Heart left ventricle (tissue), 16 donors: ENCODE measurements around the gene C14orf119. TPM values are rescaled to one million over a fixed set of nuclear protein-coding genes. Genes with fewer than 3 reads are reported as not detected.
"Not testable (repeated sequence)": the region's sequence is repeated elsewhere in the genome, so short reads cannot be mapped to it uniquely, and the experiment has no call there.

Source experiments
- ATAC-seq, 4 donors: fragments of 200-7000 bp; cut with Tn5 transposase; one replicate each; pipeline ENCODE4 v1.9.1; 2020 to 2022; ENCODE audit warnings: moderate library complexity in 4 of 4, mild to moderate bottlenecking in 3 of 4, moderate number of reproducible peaks in 1 of 4
- DNase-seq, 5 donors: peaks; one replicate each; pipeline ENCODE4 v3.0.0-alpha.2; 2020
- H3K27ac ChIP-seq, 12 donors: fragments of 200-600 bp; sonication (generic) in 4 of 12; one replicate each; pipeline versions ENCODE4 v1.5.0 to v1.8.0; 2016 to 2022; ENCODE audit warnings: mild to moderate bottlenecking in 2 of 12
- H3K27me3 ChIP-seq, 9 donors: fragments of 200-600 bp; sonication (generic) in 2 of 9; one replicate each; pipeline versions ENCODE4 v1.5.1 to v1.8.0; 2016 to 2022; ENCODE audit warnings: mild to moderate bottlenecking in 3 of 9
- H3K36me3 ChIP-seq, 9 donors: fragments of 200-600 bp; sonication (generic) in 2 of 9; one replicate each; pipeline versions ENCODE4 v1.5.0 to v1.8.0; 2018 to 2022; ENCODE audit warnings: mild to moderate bottlenecking in 2 of 9
- H3K4me1 ChIP-seq, 12 donors: fragments of 200-600 bp; sonication (generic) in 4 of 12; one replicate each; pipeline versions ENCODE4 v1.5.0 to v1.8.0; 2016 to 2022; ENCODE audit warnings: mild to moderate bottlenecking in 3 of 12
- H3K4me3 ChIP-seq, 12 donors: fragments of 200-600 bp; sonication (generic) in 4 of 12; one replicate each; pipeline versions ENCODE4 v1.5.0 to v1.8.0; 2017 to 2022; ENCODE audit warnings: mild to moderate bottlenecking in 9 of 12, moderate library complexity in 4 of 12
- H3K9me3 ChIP-seq, 12 donors: fragments of 200-600 bp; sonication (generic) in 4 of 12; one replicate each; pipeline versions ENCODE4 v1.5.0 to v1.8.0; 2016 to 2022; ENCODE audit warnings: mild to moderate bottlenecking in 1 of 12
- CTCF ChIP-seq, 12 donors: fragments of 200-600 bp; sonication (generic) in 4 of 12; IDR thresholded peaks; one replicate each; pipeline versions ENCODE4 v1.5.0 to v1.8.0; 2018 to 2022; ENCODE audit warnings: antibody characterized with exemption in 12 of 12, mild to moderate bottlenecking in 5 of 12
- POLR2A ChIP-seq, 2 donors: fragments of 450-650 bp; IDR thresholded peaks; one replicate each; pipeline ENCODE4 v1.6.1; 2017; ENCODE audit warnings: antibody characterized with exemption in 2 of 2, mild to moderate bottlenecking in 2 of 2, moderate library complexity in 2 of 2
- WGBS, 4 donors: extraction: QIAGEN DNeasy Blood & Tissue Kit in 2 of 4; methylation state at CpG; one replicate each; pipeline versions ENCODE4 v1.1.5 to v1.1.7; 2013 to 2018; 5-methylcytosine and 5-hydroxymethylcytosine counted together
- intact Hi-C, 10 donors: fragments of 100-400 bp; cut with DNase I; formaldehyde crosslinking; loops; one replicate each; pipeline versions ENCODE4 v1.11.1 to v1.14.2; 2022
- polyA plus RNA-seq, 2 donors: library from polyadenylated mRNA; stranded (reverse); fragments of 200-250 nt; gene quantifications; one replicate each; pipeline ENCODE4 v1.2.3, GENCODE V29; 2013
- total RNA-seq, 9 donors: library from RNA; depleted of rRNA in 2 of 9; stranded (reverse); fragments of >200 nt in 2 of 9; fragmentation: NEBNext Ultra II Directional in 3 of 9; extraction: Animal tissue kit (Norgen Biotek cat#: 25700) in 3 of 9; gene quantifications; one replicate each; pipeline versions ENCODE4 v1.1.0 to v1.2.4, GENCODE V29; 2016 to 2023
- donor health status: ischemic (EF 13 %, LVEDD 7.1; RV severe dilation, severe dysfunction).
- donor health status: healthy with polysubstance abuse.
- donor health status: DM: no; HTN: yes; CAD: no.
- donor health status: DM: no; HTN: no; CAD: no.
- donor health status: ischemic (EF 25% LVEDD 6.9; RV normal size, moderate dysfunction).
- donor health status: ischemic (EF 25% LVEDD 5.7; RV mildly dilated, moderate dysfunction).
- donor health status: healthy.
- donor health status: DM: yes; HTN: yes; CAD: no.
- donor health status: ischemic (EF 35%, LVEDD 5.7; RV mildly dilated, moderate dysfunction).
- donor health status: nonischemic (EF 11% LVEDD 7.7; RV severe dilation, severe dysfunction).
- donor health status: DM: yes; HTN: yes; CAD: no.
- donor health status: PGD.
- donor health status: ischemic (EF 29% LVEDD 5.4; RV normal size, mild dysfunction).
- donor health status: nonischemic (EF 23%, LVEDD 6.1; RV moderate dilation, normal function).

Gene C14orf119
- total and polyA plus RNA-seq, 11 donors: 8.1 to 47.7 (median 29.6) TPM

DNA sequence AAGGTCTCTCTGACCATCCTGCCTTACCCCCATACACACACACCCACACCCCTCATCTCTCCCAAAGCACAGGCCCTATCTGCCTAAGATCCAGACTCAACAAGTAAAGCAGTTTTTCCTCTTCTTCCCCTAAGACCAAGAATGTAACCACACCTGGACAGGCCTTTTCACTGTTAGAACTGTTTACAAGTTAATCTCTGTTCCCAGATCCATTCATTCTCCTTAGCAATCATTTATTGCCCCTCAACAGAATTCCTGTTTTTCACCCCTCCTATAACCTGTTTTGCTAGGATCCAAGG is 11.4 kb downstream of the C14orf119 start:
- no peak for ATAC-seq
- Histone ChIP-seq H3K27me3 (peaks cover 0 to 3% (median 0%) of the 10 kb centered on the region in 9 donors), H3K9me3 (no peaks in the 10 kb centered on the region), H3K4me1 (peaks cover 0 to 4% (median 0%) of the 10 kb centered on the region in 12 donors), H3K27ac (no peak overlapping the region), H3K36me3 (no peaks in the 10 kb centered on the region), H3K4me3 (no peak overlapping the region)
- TF ChIP-seq CTCF (IDR thresholded peaks at IDR 0.05) (no peak), POLR2A (IDR thresholded peaks at IDR 0.05) (no peak)
- intact Hi-C loops: loop anchor here in 3 of 10 donors (5.0 kb wide), 1 partner anchor 34 kb away; no protein-coding TSS in a partner anchor
- no peak for DNase-seq

DNA sequence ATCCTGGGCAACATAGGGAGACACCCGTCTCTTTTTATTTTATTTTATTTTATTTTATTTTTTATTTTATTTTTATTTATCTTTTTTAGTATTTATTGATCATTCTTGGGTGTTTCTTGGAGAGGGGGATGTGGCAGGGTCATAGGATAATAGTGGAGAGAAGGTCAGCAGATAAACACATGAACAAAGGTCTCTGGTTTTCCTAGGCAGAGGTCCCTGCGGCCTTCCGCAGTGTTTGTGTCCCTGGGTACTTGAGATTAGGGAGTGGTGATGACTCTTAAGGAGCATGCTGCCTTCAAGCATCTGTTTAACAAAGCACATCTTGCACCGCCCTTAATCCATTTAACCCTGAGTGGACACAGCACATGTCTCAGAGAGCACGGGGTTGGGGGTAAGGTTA is 12.3 kb downstream of the C14orf119 start:
- H3K4me1 ChIP-seq, H3K4me3 ChIP-seq, H3K9me3 ChIP-seq, DNase-seq, H3K27ac ChIP-seq, ATAC-seq, H3K36me3 ChIP-seq: not testable (repeated sequence)
- intact Hi-C loops: loop anchor here in 4 of 10 donors (2.0 to 5.0 kb wide), 2 partner anchors 35 to 39 kb away; no protein-coding TSS in a partner anchor
- WGBS, 4 donors: 78 to 91% (median 88%) methylated on average over 2 to 4 of the region's 5 CpGs
- H3K27me3 ChIP-seq: peaks cover 0 to 11% (median 0%) of the 10 kb centered on the region in 9 donors

GRCh38 chr14:23108169-23108568 is 12.9 kb downstream of the C14orf119 start:
- WGBS, 4 donors: 89 to 95% (median 91%) methylated on average over 24 of the region's 24 CpGs
- intact Hi-C loops: loop anchor here in 4 of 10 donors (2.0 to 5.0 kb wide), 2 partner anchors 36 to 39 kb away; no protein-coding TSS in a partner anchor
- peaks cover 0 to 12% (median 0%) of the 10 kb centered on the region in 9 donors for H3K27me3 ChIP-seq
- not testable (repeated sequence) for H3K36me3 ChIP-seq, H3K27ac ChIP-seq, DNase-seq, H3K4me1 ChIP-seq, H3K9me3 ChIP-seq, ATAC-seq, H3K4me3 ChIP-seq

GRCh38 chr14:23109769-23110168 is 14.5 kb downstream of the C14orf119 start:
- Histone ChIP-seq H3K27ac (no peak overlapping the region), H3K27me3 (peaks cover 0 to 12% (median 0%) of the 10 kb centered on the region in 9 donors), H3K4me3 (no peak overlapping the region), H3K9me3 (no peaks in the 10 kb centered on the region), H3K36me3 (no peaks in the 10 kb centered on the region), H3K4me1 (peaks cover 0 to 22% (median 0%) of the 10 kb centered on the region in 12 donors)
- 83 to 91% (median 90%) methylated on average over 1 of the region's 1 CpG for WGBS, 4 donors
- intact Hi-C loops: loop anchor here in 6 of 10 donors (2.0 to 5.0 kb wide), 2 partner anchors 37 to 41 kb away; no protein-coding TSS in a partner anchor
- no peak for TF ChIP-seq POLR2A (IDR thresholded peaks at IDR 0.05)
- TF ChIP-seq CTCF (IDR thresholded peaks at IDR 0.05): no peak
- DNase-seq (no peak), ATAC-seq (no peak)

DNA sequence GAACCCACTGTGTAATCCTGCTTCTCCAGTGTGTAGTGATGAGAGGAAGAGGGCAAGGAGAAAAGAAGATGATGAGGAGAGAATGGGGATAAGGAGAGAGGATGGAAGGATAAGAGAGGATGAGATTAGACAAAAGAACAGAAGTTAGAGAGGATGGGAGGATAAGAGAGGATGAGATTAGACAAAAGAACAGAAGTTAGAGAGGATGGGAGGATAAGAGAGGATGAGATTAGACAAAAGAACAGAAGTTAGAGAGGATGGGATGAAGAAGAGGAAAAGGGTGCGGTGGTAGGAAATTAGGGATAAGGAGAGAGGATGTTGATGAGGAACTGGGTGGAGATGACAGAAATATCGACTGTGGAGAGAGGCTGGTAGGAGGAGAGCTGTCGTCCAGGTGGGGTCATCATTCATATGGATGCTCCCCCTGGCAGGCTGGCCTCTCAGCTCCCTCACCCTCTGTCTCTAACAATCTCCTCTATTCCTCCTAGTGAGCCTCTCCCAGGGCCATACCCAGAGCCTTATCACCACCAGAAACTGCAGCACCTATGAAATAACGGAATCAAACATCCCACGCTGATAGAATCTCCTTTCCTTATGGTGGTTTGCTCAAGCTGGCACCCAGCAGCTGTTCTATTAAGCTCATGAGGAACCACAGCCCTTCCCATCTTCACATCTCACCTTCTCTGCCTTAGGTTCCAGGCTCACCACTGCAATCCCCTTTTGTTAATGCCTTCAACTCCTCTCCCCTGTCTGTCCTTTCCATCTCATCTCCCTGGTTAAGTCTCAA is 15.5 kb downstream of the C14orf119 start:
- 50 to 58% (median 56%) methylated on average over 5 of the region's 5 CpGs for WGBS, 4 donors

More for the DNA sequence above, 15.5 kb downstream of the C14orf119 start:
- no peak for DNase-seq
- TF ChIP-seq CTCF (IDR thresholded peaks at IDR 0.05) (no peak), POLR2A (IDR thresholded peaks at IDR 0.05) (no peak)
- no peak overlapping the region for H3K27ac ChIP-seq
- H3K4me1 ChIP-seq: peaks cover 0 to 26% (median 0%) of the 10 kb centered on the region in 12 donors
- intact Hi-C loops: loop anchor here in 2 of 10 donors (5.0 kb wide), 1 partner anchor 38 kb away; no protein-coding TSS in a partner anchor
- no peaks in the 10 kb centered on the region for H3K9me3 ChIP-seq
- H3K36me3 ChIP-seq: no peaks in the 10 kb centered on the region
- no peak for ATAC-seq
- H3K27me3 ChIP-seq: peaks cover 0 to 12% (median 0%) of the 10 kb centered on the region in 9 donors
- H3K4me3 ChIP-seq: no peak overlapping the region
